ACHN (cell line): ENCODE results near the gene CCDC85C.
A peak's percentile ranks its signal among the peaks of the same experiment; 100 is the strongest.
"Not testable (repeated sequence)": the region's sequence is repeated elsewhere in the genome, so short reads cannot be mapped to it uniquely, and the experiment has no call there.

Experiments
- DNase-seq: peaks from one replicate; pipeline ENCODE4 v3.0.0-alpha.2; 2015
- in situ Hi-C: cut with HindIII; loops from 2 replicates; pipeline ENCODE4 v1.10.0; 2017; ENCODE audit warnings: low sequenced_read_pairs, low pct_ligation_motif_present, low pct_unique_long_range_greater_than_20kb

CCDC85C gene

DNA sequence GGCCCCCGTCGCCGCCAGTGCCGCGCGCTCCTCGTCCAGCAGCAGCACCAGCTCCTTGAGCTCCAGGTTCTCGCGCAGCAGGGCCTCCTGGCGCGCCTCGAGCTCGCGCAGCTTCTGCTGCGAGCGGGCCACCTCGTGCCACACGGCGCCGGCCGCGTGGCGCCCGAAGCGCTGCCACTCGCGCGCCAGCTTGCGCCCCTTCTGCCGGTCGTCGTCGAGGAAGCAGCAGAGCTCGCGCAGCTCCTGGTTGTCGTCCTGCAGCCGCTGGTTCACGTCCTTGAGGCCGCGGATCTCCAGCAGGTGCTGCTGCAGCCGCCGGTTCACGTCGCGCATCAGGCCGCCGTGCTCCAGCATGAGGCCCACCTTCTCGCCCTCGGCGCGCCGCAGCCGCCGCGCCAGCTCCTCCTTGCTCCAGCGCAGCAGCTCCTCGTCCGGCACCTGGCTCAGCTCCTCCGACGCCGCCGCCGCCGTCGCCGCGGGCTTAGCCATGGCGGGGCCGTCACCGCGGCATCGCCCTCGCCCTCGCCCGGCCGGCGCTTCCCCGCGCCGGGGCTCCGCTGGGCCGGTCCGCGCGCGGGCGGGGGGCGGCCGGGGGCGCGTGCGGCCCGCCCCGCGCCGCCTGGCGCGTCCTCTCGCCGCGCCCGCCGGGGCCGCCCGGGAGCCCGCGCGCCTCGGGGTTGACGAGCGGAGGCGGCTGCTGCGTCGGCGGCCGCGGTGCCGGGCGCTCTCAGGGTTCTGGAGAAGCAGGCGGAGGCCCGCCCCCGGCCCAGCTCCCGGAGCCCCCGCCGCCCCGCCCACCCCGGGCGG lies at the start of gene CCDC85C:
Gene CCDC85C, minus strand, starts transcription at position 737 of the 807 bp plus-strand sequence. Its CDS starts 248 bp downstream, at position 489.
- in situ Hi-C loops, result no loop called here
- DNase-seq, result peak; percentile 32

DNA sequence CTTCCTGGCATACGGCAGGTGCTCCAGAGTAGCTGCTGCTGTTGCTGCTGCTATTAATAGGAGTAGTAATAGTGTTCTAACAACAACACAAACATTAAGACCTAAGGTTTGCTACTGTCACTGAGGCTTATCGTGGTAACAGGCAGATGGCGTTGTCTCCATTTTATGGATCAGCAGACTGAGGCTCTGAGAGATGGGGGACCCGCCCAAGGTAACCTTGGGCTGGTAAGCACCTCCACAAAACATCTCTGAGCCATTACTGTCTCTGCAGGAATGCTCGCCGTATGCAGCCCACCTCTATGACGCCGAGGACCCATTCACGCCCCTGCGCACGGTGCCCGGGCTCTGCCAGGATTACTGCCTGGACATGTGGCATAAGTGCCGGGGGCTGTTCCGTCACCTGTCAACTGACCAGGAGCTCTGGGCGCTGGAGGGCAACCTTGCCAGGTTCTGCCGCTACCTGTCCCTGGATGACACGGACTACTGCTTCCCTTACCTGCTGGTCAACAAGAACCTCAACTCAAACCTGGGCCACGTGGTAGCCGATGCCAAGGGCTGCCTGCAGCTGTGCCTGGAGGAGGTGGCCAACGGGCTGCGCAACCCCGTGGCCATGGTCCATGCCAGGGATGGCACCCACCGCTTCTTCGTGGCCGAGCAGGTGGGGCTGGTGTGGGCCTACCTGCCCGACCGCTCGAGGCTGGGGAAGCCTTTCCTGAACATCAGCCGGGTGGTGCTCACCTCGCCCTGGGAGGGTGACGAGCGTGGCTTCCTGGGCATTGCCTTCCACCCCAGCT lies 48.1 kb upstream of the CCDC85C start:
- in situ Hi-C loops, result no loop called here
- no peak for DNase-seq

DNA sequence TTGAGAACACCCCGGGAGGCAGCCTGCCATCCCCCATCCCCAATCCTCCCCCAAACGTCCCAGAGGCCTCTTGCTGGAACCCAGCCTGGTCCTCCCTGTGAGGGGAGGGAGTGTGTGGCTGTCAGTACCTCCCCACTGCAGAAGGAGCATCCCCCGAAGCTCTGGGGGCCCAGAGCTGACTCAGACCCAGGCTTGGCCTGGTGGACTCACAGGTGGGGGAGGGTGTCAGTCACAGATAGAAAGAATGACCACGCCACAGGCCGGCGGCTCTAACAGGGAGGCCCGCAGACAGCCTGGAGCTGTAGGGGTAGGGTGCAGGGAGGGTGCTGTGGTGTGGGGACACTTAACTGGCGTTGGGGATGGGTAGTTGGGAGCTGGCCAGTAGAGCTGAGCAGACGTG lies 46.2 kb upstream of the CCDC85C start:
- no peak for DNase-seq
- in situ Hi-C loops, result no loop called here

DNA sequence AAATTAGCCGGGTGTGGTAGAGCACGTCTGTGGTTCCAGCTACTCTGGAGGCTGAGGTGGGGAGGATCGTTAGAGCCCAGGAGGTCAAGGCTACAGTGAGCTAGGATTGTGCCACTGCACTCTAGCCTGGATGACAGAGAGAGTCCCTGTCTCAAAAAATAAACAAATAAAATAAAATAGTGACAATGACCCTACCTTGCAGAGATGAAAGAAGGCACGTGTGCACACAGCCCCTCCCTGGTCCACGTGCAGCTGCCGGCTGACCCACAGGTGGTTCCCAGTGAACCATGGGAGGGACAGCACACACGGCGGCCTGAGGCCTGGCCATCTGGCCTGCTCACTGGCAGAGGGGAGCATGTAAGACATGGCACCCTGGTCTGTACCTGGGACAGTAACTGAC lies 45.6 kb upstream of the CCDC85C start:
- in situ Hi-C loops, result no loop called here
- no peak for DNase-seq

DNA sequence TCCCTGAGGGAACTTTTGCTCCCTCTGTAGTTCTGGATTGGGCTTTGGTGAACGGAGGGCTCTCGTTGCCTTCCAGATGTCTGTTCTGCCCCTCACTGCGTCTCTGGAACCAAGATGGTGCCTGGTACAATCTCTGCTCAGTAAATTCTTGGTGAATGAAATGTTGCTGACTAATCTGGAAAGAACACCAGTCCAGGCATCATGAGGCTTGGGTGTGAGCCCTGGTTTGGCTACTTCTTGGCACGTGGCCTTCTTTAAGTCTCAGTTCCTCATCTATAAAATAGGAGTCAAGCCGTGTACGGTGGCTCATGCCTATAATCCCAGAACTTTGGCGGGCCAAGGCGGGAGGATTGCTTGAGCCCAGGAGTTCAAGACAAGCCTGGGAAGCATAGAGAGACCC lies 45.2 kb upstream of the CCDC85C start:
- no peak for DNase-seq
- in situ Hi-C loops, result no loop called here

DNA sequence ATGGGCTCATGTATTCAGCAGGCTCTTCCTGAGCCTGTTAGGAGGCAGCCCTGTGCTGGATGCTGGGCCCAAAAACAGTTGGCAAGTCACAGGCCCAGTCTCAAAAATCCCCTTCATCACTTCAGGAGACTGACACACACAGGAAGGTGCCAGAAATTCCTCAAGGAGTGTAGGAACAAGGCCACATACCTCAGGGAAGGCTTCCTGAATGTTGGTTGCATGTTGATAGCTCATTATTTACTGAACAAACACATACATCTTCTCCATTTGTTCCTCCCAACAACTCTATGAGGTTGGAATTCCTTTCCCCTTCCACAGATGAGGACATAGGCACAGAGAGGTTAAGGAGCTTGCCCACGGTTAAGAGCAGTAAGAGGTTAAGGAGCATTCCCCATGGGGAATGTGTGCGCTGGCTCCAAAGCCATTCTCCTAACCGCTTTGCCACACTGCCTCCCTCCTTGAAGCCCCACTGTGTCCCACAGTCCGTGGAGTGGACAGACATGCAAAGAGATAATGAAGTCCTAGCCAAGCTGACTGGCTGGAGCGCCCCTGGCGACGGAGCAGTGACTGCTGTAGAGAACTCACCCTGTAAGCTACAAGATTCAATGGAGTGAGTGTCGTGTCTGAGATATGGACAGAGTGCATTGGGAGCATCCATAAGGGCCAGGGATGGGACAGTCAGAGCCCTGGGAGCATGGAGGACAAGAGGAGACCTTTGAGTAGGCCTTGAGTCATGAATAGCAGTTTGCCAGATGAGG lies 44.2 kb upstream of the CCDC85C start:
- no peak for DNase-seq
- in situ Hi-C loops, result no loop called here

DNA sequence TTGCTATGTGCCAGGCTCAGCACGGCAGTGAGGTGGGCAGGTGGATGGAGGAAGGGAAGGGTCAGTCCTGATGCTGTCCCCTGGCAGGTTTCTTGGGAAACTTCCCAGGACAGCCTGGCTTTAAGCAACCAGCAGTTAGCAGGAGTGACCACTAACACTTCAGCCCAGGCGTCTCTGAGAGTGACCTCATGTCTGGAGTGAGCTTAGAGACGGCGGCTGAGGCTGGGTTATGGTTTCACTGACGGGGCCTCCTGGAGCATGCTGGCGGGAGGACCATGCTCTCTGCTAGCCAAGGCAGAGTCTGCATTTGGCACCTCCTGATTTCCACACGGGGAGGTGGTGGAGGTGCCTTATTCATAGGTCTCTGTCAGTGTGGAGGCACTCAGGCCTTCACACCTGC lies 43.4 kb upstream of the CCDC85C start:
- DNase-seq, result no peak
- in situ Hi-C loops, result no loop called here

DNA sequence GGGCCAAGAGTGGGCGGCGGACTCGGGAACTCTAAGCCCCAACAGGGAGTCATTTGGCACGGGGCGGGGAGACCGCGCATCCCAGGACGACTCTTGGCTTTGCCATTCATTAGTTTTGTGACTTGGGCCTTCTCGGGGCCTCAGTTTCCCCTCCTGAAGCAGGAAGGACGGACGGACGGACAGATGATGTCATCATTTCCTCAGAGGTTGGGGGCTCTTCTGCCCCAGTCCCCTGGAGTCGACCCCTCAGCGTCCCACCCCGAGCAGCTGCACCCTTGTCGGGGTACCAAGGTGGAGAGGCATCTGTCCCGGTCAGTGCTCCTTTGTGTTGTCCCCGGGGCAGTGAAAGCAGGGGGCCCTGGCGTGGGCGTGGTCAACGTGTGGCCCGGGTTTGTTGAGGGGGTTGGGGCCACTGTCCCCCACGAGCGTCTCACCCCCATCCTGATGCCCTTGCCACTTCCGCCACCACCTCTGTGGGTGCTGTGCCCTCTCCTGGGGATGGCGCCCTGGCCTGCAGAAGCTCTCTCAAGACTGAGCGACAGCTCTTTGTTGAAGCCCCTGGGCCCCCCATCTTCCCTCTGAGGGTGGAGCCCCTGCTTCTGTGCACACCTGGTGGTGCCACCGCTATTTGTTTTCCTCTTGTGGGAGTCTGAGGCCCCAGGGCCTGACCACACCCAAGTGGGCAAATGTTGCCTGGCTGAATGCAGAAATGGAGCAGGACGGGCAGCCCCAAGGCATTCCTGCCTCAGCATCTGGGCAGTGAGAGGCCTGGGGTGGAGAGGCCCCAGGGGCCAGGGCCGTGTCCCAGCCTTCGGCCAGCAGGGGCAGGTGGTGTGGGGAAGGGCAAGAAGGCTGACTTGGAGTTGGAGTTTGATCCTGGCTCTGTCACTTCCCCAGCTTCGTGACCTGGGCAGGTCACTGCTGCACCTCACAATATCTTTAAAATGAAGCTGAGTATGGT lies 41.8 kb upstream of the CCDC85C start:
- in situ Hi-C loops, result no loop called here
- DNase-seq, result no peak

DNA sequence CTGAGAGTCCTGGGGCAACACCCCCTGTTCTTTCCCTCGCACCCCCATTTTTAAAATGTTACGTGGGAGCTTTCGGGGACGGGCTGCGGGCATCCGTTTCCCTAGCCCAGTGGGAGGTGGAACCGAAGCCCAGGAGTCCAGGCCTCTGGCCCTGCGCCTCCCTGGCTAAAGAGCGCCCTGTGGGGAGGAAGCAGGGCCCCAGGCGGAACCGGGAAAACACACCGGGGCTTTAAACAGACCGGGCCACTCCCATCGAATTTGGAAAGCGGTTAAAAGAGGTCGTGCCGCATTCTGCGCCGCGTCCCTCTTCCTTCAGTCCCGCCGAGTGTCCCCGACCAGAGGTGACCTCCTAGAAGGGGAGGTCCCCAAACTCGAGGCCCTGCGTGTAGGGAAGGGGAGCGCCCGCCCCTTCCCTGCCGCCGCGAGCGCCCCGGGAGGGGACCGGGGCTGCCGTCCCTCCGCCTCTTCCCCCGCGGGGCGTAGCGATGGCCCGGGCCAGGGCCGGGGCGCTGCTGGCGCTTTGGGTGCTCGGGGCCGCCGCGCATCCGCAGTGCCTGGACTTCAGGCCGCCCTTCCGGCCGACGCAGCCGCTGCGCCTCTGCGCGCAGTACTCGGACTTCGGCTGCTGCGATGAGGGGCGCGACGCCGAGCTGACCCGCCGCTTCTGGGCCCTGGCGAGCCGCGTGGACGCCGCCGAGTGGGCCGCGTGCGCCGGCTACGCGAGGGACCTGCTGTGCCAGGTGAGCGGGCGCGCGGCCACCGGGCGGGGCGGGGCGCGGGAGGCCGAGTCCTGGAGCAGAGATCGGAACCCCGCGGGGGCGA lies 40.9 kb upstream of the CCDC85C start, which contains the start of gene HHIPL1:
Gene HHIPL1, plus strand, starts transcription at position 407 of the 822 bp plus-strand sequence. Its CDS starts 79 bp downstream, at position 486.
- in situ Hi-C loops, result no loop called here
- no peak for DNase-seq

DNA sequence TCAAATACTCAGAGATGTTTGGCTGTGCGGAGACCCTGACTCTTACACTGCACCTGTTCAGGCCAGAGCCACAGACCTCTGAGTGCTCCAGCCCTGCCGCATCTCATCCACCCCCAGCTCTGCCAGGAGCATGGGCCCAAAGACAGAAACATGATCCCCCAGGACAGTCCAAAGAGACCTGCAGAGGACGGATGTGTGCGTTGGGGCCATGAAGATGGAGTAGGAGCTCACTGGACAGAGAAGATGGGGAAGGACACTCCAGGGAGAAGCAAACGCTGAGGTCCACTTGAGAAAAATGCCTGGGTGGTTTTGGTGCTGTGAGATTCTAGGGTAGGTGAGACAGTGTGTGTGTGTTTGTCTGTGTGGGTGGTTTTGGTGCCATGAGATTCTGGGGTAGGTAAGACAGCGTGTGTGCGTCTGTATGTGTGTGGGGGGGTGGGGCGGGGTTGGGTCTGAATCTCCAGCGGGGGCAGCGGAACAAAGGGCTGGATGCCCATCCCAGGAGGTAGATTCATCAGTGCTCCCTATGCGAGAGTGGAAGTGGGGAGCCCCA lies 40.1 kb upstream of the CCDC85C start:
- in situ Hi-C loops, result no loop called here

DNA sequence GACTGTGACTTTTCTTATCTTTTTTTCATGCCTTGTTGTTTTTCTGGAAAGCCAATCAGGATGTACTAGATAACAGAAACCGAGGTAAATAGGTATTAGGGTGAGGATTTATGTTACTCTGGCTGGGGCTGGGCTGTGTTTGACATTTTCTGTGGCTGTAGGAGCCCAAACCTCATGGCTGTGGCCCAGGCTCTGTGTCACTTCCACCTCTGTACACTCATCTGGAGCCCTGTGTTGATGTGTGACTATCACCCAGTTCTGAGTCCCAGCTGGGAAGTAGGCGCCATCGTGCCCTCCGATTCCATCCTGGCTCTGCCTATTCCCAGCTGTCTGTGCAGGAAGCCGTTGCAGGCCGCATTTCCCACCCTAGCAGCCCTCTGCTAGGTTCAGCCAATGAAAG lies 39.3 kb upstream of the CCDC85C start:
- in situ Hi-C loops, result no loop called here

More for the DNA sequence above, 40.1 kb upstream of the CCDC85C start:
- no peak for DNase-seq

DNA sequence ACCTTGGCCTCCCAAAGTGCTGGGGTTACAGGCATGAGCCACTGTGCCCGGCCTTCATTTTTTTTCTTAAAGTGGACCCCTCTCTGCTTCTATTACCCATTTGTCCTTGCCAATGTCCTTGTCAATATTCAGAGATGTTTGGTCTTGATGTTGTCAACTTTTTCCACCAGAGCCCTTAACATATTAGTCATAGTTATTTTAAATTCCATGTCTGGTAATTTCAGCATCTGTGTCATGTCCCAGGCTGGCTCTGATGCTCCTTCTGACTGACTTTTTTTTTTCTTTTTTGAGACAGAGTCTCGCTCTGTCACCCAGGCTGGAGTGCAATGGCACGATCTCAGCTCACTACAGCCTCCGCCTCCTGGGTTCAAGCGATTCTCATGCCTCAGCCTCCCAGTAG lies 38.8 kb upstream of the CCDC85C start:
- in situ Hi-C loops, DNase-seq: not testable (repeated sequence)

More for the DNA sequence above, 39.3 kb upstream of the CCDC85C start:
- no peak for DNase-seq

DNA sequence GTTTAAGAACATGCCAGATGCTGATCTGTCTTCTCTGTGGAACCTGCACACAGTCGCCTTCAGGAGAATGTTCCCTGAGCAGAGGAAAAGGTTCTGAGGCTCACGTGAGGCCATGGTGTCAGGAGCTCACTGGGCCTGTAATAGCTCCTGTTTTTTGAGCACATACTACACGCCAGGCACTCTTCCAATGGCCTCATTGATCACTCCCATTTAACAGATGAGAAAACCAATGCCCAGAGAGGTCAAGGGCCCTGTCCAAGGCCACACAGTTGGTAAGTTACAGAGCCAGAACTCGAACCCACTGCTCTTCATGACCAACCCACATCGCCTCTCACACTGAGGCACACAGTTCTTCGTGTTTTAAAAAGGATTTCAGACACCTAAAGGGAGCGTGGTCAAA lies 33.6 kb upstream of the CCDC85C start:
- no peak for DNase-seq
- in situ Hi-C loops, result no loop called here

DNA sequence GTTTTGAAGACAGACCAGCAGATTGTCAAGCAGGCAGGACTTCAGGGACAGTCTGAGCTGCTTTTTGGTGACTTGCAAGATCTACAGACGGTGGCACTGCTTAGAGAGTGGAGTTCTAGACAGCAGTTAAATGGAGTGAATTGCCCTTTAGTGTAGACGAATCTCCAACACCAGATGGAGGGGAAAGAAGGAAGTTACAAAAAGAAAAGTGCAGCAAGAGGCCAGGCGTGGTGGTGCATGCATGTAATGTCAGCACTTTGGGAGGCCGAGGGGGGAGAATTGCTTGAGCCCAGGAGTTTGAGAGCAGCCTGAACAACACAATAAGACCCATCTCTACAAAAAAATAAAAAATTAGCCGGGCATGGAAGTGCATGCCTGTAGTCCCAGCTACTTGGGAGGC lies 32.5 kb upstream of the CCDC85C start:
- no peak for DNase-seq
- in situ Hi-C loops, result no loop called here

DNA sequence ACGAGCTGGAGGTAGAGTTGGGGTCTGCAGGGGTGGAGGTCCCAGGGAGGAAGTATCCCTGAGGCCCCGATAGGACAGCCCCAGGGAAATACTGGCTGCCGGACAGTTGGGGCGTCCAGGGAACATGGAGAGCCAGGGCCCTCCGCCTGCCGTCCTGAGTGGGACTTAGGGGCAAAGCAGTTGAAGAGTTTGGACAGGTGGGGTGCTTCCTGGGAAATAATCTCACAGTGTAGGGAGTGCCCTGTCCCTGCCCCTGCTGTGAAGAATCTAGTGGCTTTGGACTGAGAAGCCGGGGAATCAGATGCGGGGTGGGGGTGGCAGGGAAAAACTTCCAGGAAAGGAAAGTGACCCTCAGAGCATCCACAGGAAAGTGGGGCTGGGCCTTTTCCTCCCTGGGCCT lies 31.1 kb upstream of the CCDC85C start:
- no peak for DNase-seq
- in situ Hi-C loops, result no loop called here

DNA sequence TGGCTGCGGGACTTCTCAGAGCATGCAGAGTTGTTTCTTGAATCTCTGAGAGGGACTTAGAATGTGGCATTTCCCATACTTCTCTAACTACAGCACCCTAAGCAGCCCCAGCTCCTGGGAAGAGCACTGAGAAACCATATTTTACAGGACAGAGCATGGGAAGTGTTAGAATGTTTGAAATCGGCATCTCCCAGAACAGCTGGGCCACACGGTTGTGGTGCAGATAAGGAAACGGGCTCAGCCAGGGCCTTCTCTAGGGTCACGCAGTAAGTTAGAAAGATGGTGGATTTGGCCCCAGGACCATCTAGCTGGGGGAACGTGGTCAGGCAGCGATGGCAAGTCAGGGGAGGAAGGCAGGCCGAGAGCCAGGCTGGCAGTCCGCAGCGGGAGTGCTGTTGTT lies 30.4 kb upstream of the CCDC85C start:
- in situ Hi-C loops, result no loop called here
- no peak for DNase-seq

DNA sequence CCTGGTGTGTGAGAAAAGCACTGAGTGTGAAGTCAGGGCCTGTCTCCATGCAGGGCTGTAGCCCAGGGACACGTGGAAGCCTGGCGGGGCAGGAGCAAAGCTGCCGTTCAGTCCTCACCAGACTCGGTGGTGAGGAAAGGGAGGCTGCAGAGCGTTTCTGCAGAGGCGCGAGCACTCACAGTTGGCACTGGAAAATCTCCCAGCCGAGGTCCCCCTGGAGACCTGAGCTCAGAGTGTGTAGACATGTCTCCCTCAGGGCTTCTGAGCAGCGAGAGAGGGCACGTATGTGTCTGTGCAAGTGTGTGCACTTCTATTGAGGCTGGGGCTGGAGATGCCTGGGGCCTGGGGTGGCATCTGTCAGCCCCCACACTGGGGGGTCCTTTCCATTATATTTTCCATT lies 29.9 kb upstream of the CCDC85C start:
- in situ Hi-C loops, result no loop called here
- DNase-seq, result no peak
